Measurements from ENCODE around the gene TPSAB1. TPM values are rescaled to one million over a fixed set of nuclear protein-coding genes. Genes with fewer than 3 reads are reported as not detected.

Gene TPSAB1
- total and polyA plus RNA-seq, 7 donors = 5.1 to 118 (median 14.4) TPM

- H3K27ac ChIP-seq = no peak overlapping the region
- DNase-seq = no peak
- H3K27me3 ChIP-seq = peaks cover 9 to 58% (median 40%) of the 10 kb centered on the region in 3 donors
- no peaks in the 10 kb centered on the region for H3K36me3 ChIP-seq
- TF ChIP-seq EP300 (IDR thresholded peaks at IDR 0.05) = no peak
- TF ChIP-seq POLR2AphosphoS5 (IDR thresholded peaks at IDR 0.05) = no peak
- TF ChIP-seq, protein P1, sequence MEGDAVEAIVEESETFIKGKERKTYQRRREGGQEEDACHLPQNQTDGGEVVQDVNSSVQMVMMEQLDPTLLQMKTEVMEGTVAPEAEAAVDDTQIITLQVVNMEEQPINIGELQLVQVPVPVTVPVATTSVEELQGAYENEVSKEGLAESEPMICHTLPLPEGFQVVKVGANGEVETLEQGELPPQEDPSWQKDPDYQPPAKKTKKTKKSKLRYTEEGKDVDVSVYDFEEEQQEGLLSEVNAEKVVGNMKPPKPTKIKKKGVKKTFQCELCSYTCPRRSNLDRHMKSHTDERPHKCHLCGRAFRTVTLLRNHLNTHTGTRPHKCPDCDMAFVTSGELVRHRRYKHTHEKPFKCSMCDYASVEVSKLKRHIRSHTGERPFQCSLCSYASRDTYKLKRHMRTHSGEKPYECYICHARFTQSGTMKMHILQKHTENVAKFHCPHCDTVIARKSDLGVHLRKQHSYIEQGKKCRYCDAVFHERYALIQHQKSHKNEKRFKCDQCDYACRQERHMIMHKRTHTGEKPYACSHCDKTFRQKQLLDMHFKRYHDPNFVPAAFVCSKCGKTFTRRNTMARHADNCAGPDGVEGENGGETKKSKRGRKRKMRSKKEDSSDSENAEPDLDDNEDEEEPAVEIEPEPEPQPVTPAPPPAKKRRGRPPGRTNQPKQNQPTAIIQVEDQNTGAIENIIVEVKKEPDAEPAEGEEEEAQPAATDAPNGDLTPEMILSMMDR (IDR thresholded peaks at IDR 0.05) = no peak
- TF ChIP-seq POLR2A (IDR thresholded peaks at IDR 0.05) = no peak
- WGBS, 2 donors = 75 to 83% methylated on average over 22 of the region's 22 CpGs
- H3K4me3 ChIP-seq = no peak overlapping the region
- peaks cover 0 to 3% (median 0%) of the 10 kb centered on the region in 4 donors for H3K4me1 ChIP-seq
- H3K9me3 ChIP-seq = no peaks in the 10 kb centered on the region
- intact Hi-C loops (cut with DNase I) = no loop called here
Observed at GRCh38 chr16:1256874-1257322, 16.4 kb downstream of the TPSAB1 start.

- Histone ChIP-seq H3K27ac (no peak overlapping the region), H3K9me3 (no peaks in the 10 kb centered on the region), H3K4me1 (peaks cover 0 to 3% (median 0%) of the 10 kb centered on the region in 4 donors), H3K27me3 (peaks cover 9 to 66% (median 48%) of the 10 kb centered on the region in 3 donors), H3K36me3 (no peaks in the 10 kb centered on the region), H3K4me3 (no peak overlapping the region)
- TF ChIP-seq, protein P1 (IDR thresholded peaks at IDR 0.05) = no peak
- DNase-seq = no peak
- intact Hi-C loops (cut with DNase I) = no loop called here
- 63 to 78% methylated on average over 34 of the region's 34 CpGs for WGBS, 2 donors
Observed at GRCh38 chr16:1257561-1258224, 17.2 kb downstream of the TPSAB1 start.

DNA sequence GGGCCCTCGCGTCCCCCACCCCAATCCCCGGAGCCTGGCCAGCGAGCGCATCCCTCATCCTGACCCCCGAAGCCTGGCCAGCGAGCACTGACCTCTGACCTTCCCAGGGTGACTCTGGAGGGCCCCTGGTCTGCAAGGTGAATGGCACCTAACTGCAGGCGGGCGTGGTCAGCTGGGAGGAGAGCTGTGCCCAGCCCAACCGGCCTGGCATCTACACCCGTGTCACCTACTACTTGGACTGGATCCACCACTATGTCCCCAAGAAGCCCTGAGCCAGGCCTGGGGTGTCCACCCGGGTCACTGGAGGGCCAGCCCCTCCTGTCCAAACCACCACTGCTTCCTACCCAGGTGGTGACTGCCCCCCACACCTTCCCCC lies 17.7 kb downstream of the TPSAB1 start:
- Histone ChIP-seq H3K36me3 (no peaks in the 10 kb centered on the region), H3K9me3 (no peaks in the 10 kb centered on the region), H3K4me3 (no peak overlapping the region), H3K27me3 (peaks cover 12 to 71% (median 48%) of the 10 kb centered on the region in 3 donors), H3K4me1 (peaks cover 0 to 3% (median 0%) of the 10 kb centered on the region in 4 donors), H3K27ac (no peak overlapping the region)
- intact Hi-C loops (cut with DNase I) = no loop called here
- no peak for DNase-seq
- TF ChIP-seq EP300 (IDR thresholded peaks at IDR 0.05) (no peak), POLR2AphosphoS5 (IDR thresholded peaks at IDR 0.05) (no peak), POLR2A (IDR thresholded peaks at IDR 0.05) (no peak)
- TF ChIP-seq, protein P1 (IDR thresholded peaks at IDR 0.05) = no peak
- 35 to 72% methylated on average over 12 of the region's 12 CpGs for WGBS, 2 donors

- no peak overlapping the region for H3K27ac ChIP-seq
- peaks cover 12 to 76% (median 48%) of the 10 kb centered on the region in 3 donors for H3K27me3 ChIP-seq
- H3K9me3 ChIP-seq = no peaks in the 10 kb centered on the region
- H3K4me3 ChIP-seq = no peak overlapping the region
- peaks cover 0 to 3% (median 0%) of the 10 kb centered on the region in 4 donors for H3K4me1 ChIP-seq
- intact Hi-C loops (cut with DNase I) = no loop called here
- no peak for DNase-seq
- TF ChIP-seq, protein P1 (IDR thresholded peaks at IDR 0.05) = no peak
- no peak for TF ChIP-seq EP300 (IDR thresholded peaks at IDR 0.05)
- WGBS, 2 donors = 9 to 17% methylated on average over 42 of the region's 42 CpGs
- no peaks in the 10 kb centered on the region for H3K36me3 ChIP-seq
Observed at GRCh38 chr16:1258906-1259759, 18.6 kb downstream of the TPSAB1 start.
